ENCODE measurements around the gene OPN1SW.
A peak's percentile ranks its signal among the peaks of the same experiment; 100 is the strongest.

Gene OPN1SW

GRCh38 chr7:128801667-128802418 is 26.2 kb upstream of the OPN1SW start:
- in situ Hi-C loops (cut with MboI; ENCODE audit: low sequenced_read_pairs), result no loop called here
- no peaks in the 10 kb centered on the region for H3K4me1 ChIP-seq
- no peaks in the 10 kb centered on the region for H3K27me3 ChIP-seq (ENCODE audit: low read depth)
- H3K4me3 ChIP-seq, result no peak overlapping the region
- H3K9me3 ChIP-seq, result no peaks in the 10 kb centered on the region
- peaks cover 24% of the 10 kb centered on the region for H3K36me3 ChIP-seq (replicated peaks)
- DNase-seq (ENCODE audit: low spot score in 2 of 2), result no peak

DNA sequence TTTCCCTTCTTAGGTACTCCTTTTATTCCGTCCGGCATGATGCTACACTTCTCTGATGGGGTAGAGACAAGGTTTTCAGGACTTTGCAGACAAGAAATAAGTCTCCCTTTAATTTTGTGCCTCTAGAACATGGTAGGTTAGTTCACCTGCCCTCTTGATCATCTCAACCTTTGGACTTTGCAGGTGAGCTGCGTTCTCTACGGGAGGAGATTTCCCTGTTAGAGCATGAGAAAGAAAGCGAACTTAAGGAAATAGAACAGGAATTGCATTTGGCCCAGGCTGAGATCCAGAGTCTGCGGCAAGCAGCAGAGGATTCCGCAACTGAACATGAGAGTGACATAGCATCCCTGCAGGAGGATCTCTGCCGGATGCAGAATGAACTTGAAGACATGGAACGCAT is 25.4 kb upstream of the OPN1SW start:
- H3K36me3 ChIP-seq (replicated peaks), result peaks cover 18% of the 10 kb centered on the region
- in situ Hi-C loops (cut with MboI; ENCODE audit: low sequenced_read_pairs), result no loop called here

GRCh38 chr7:128800567-128800966 is 25.0 kb upstream of the OPN1SW start:
- Histone ChIP-seq H3K36me3 (replicated peaks) (peaks cover 20% of the 10 kb centered on the region), H3K4me3 (no peak overlapping the region), H3K27me3 (ENCODE audit: low read depth) (no peaks in the 10 kb centered on the region), H3K9me3 (no peaks in the 10 kb centered on the region), H3K4me1 (no peaks in the 10 kb centered on the region)
- DNase-seq (ENCODE audit: low spot score in 2 of 2), result no peak
- in situ Hi-C loops (cut with MboI; ENCODE audit: low sequenced_read_pairs), result no loop called here

More for the DNA sequence above, 25.4 kb upstream of the OPN1SW start:
- no peak for DNase-seq (ENCODE audit: low spot score in 2 of 2)
- H3K27me3 ChIP-seq (ENCODE audit: low read depth), result no peaks in the 10 kb centered on the region
- H3K9me3 ChIP-seq, result no peaks in the 10 kb centered on the region
- H3K4me1 ChIP-seq, result no peaks in the 10 kb centered on the region
- no peak overlapping the region for H3K4me3 ChIP-seq

DNA sequence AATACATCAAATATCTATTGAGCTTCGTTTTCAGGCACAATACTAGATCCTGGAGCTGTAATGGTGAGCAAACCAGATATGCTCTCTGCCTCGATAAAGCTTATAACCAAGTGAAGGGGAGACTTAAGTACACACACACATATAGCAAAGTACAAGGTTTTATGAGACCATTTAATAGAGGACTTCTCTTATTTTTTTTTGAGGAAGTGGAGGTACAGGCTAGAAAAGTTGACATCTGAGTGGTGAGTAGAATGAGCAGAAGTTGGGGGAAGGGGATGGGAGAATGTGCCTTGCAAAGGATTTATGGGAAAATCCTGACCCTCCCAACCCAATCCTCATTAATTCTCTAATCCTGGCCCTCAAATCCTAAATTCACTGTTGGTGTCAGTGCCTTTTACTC is 23.9 kb upstream of the OPN1SW start:
- H3K4me1 ChIP-seq, result no peaks in the 10 kb centered on the region
- H3K27me3 ChIP-seq (ENCODE audit: low read depth), result no peaks in the 10 kb centered on the region
- DNase-seq (ENCODE audit: low spot score in 2 of 2), result no peak
- H3K36me3 ChIP-seq (replicated peaks), result peaks cover 16% of the 10 kb centered on the region
- in situ Hi-C loops (cut with MboI; ENCODE audit: low sequenced_read_pairs), result no loop called here
- H3K9me3 ChIP-seq, result no peaks in the 10 kb centered on the region
- H3K4me3 ChIP-seq, result no peak overlapping the region

DNA sequence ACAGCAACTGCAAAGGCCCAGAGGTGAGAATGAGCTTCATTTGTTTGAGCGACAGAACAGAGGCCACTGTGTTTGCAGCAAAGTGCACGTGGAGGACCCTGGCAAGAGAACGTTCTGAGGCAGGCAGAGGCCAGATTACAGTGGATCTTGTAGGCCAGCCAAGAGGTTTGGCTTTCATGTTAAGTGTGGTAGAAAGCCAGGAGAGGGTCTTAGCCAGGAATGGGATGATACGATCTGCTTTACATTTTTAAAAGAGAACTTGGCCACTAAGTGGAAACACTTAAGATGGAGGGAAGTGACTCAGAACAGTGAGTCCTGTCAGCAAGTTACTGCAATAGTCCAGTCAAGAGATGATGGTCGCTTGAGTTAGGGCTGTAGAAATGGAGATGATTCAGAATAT is 20.7 kb upstream of the OPN1SW start:
- Histone ChIP-seq H3K9me3 (no peaks in the 10 kb centered on the region), H3K27me3 (ENCODE audit: low read depth) (no peaks in the 10 kb centered on the region), H3K4me1 (peaks cover 6% of the 10 kb centered on the region), H3K4me3 (no peak overlapping the region), H3K36me3 (replicated peaks) (peaks cover 6% of the 10 kb centered on the region; the same call in 1 of the 2 replicates)
- in situ Hi-C loops (cut with MboI; ENCODE audit: low sequenced_read_pairs), result no loop called here
- no peak for DNase-seq (ENCODE audit: low spot score in 2 of 2)

DNA sequence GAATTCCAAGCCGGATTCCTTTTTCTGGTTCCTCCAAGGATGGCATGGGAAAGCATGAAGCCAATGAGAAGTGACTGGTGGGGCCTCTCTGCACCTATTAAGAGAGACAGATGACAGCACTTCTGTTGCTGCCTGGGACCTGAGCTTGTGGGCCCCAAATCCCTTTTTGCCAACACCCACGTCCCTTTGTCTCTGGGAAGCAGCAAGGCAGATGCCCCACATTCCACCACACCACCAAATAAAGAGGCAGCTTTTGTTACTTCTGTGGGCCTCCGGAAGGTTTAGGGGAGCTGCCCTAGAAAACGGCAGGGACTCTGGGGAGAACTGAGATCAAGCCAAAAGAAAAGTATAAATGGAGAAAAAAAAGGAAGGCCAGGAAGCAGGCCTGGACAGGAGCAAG is 19.5 kb upstream of the OPN1SW start:
- no peaks in the 10 kb centered on the region for H3K9me3 ChIP-seq
- H3K27me3 ChIP-seq (ENCODE audit: low read depth), result no peaks in the 10 kb centered on the region
- peaks cover 6% of the 10 kb centered on the region for H3K4me1 ChIP-seq
- H3K36me3 ChIP-seq (replicated peaks), result peaks cover 6% of the 10 kb centered on the region; the same call in 1 of the 2 replicates
- DNase-seq (ENCODE audit: low spot score in 2 of 2), result no peak
- in situ Hi-C loops (cut with MboI; ENCODE audit: low sequenced_read_pairs), result no loop called here
- no peak overlapping the region for H3K4me3 ChIP-seq

DNA sequence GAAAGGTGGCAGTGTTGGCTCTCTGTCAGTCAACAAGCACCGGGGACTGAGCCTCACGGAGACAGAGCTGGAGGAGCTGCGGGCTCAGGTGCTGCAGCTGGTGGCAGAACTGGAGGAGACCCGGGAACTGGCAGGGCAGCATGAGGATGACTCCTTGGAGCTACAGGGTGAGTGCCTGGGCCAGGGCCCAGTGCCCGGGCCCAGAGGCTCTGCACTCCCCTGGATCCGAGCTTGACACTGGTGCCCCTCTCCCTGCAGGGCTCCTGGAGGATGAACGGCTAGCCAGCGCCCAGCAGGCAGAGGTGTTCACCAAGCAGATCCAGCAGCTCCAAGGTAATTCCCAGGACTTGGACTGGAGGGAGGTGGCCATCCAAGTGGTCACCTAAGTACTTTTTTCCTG is 18.8 kb upstream of the OPN1SW start:
- Histone ChIP-seq H3K4me3 (no peak overlapping the region), H3K27me3 (ENCODE audit: low read depth) (no peaks in the 10 kb centered on the region), H3K9me3 (no peaks in the 10 kb centered on the region), H3K4me1 (peaks cover 6% of the 10 kb centered on the region), H3K36me3 (replicated peaks) (peaks cover 6% of the 10 kb centered on the region; the same call in 1 of the 2 replicates)
- DNase-seq (ENCODE audit: low spot score in 2 of 2), result no peak
- in situ Hi-C loops (cut with MboI; ENCODE audit: low sequenced_read_pairs), result no loop called here

- Histone ChIP-seq H3K4me1 (peaks cover 6% of the 10 kb centered on the region), H3K36me3 (replicated peaks) (peaks cover 6% of the 10 kb centered on the region; the same call in 1 of the 2 replicates), H3K27me3 (ENCODE audit: low read depth) (no peaks in the 10 kb centered on the region), H3K4me3 (no peak overlapping the region), H3K9me3 (no peaks in the 10 kb centered on the region)
- no peak for DNase-seq (ENCODE audit: low spot score in 2 of 2)
- in situ Hi-C loops (cut with MboI; ENCODE audit: low sequenced_read_pairs), result no loop called here
These were observed 18.4 kb upstream of the OPN1SW start for GRCh38 chr7:128794020-128794419.

DNA sequence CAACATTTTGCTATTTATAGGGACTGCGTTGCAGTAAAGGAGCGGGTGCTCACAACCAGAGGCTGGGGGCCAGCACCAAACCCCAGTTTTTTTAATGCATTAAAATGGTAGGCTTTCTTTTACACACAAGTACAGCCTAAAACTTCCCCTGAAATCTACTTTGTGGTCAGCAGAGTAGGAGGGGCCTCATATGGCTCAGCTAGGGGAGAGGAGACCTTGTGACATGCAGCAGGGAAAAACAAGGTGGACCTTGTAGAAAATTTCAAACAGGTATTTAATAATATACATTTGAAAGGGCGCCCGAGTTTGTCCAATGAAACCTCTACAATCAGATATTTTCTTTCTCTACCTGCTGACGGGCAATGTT is 17.6 kb upstream of the OPN1SW start:
- no peak for DNase-seq (ENCODE audit: low spot score in 2 of 2)
- H3K4me3 ChIP-seq, result no peak overlapping the region
- peaks cover 6% of the 10 kb centered on the region for H3K4me1 ChIP-seq
- H3K36me3 ChIP-seq (replicated peaks), result peaks cover 6% of the 10 kb centered on the region; the same call in 1 of the 2 replicates
- H3K9me3 ChIP-seq, result no peaks in the 10 kb centered on the region
- H3K27me3 ChIP-seq (ENCODE audit: low read depth), result no peaks in the 10 kb centered on the region; the same call in 1 of the 2 replicates
- in situ Hi-C loops (cut with MboI; ENCODE audit: low sequenced_read_pairs), result no loop called here

- Histone ChIP-seq H3K9me3 (no peaks in the 10 kb centered on the region), H3K36me3 (replicated peaks) (peaks cover 6% of the 10 kb centered on the region; the same call in 1 of the 2 replicates), H3K27me3 (ENCODE audit: low read depth) (peaks cover 2% of the 10 kb centered on the region; the same call in 1 of the 2 replicates), H3K4me3 (peak overlapping the region; percentile 78), H3K4me1 (peaks cover 6% of the 10 kb centered on the region)
- in situ Hi-C loops (cut with MboI; ENCODE audit: low sequenced_read_pairs), result no loop called here
- no peak for DNase-seq (ENCODE audit: low spot score in 2 of 2)
These were observed 17.0 kb upstream of the OPN1SW start for GRCh38 chr7:128792471-128793180.

DNA sequence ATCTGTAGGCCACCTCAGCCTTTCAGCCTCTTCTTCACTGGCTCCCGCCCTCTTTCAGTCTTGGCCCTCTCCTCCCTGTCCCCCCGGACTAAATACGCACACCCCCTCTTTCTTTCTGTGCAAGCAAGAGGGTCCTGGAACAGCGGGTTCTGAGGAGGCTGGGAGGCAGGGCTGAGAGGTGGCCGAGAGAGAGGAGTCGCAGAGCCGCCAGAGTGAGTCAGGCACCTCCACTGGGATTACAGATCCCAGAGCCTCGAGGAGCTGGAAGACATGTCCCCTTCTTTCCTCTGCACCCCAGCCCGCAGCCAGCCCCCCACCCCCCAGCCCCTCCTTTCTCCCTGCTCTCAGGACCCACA is 16.4 kb upstream of the OPN1SW start:
- Histone ChIP-seq H3K9me3 (no peaks in the 10 kb centered on the region), H3K4me3 (peak overlapping the region; percentile 78), H3K4me1 (peaks cover 6% of the 10 kb centered on the region), H3K36me3 (replicated peaks) (peaks cover 6% of the 10 kb centered on the region; the same call in 1 of the 2 replicates), H3K27me3 (ENCODE audit: low read depth) (peaks cover 6% of the 10 kb centered on the region; the same call in 1 of the 2 replicates)
- DNase-seq (ENCODE audit: low spot score in 2 of 2), result peak in 1 of 2 experiments; percentile 33
- in situ Hi-C loops (cut with MboI; ENCODE audit: low sequenced_read_pairs), result no loop called here

DNA sequence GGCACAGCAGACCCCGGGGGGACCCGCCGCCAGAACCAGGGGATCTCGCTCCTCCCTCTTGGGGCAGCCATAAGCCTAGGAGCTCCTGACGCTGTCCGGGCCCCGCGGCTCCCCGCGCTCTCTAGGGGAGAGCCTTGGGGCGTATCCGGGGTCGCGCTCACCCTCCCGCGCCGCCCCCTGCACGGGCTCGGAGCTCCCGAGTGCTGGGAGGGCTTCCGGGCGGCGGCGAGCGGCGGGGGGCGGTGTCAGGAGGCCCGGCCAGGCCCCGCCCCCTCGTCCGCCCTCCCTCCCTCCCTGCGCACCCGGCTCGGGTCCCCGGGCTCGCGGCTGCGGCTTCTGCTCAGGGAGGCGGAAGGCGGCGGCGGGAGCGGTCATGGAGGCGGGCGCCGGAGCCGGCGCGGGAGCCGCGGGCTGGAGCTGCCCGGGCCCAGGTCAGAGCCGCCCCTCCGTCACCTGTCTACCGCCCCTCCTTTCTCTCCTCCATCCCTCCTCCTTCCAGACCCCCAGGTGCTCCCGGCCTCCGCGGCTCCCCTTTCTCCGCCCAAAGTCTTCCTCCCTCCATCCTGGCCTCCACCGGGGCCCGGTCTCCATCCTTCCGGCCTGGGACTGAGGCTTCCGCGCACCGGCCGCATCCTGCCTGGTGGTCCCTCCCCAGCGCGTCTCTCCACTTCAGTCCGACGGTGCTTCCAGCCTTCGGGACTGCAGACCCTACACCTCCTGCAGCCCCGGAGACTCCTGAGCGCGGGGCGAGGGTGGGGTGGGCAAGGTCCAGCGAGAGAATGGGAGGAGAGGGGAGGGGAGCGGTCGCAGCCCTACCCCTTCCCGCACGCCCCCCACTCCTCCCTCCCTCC is 15.8 kb upstream of the OPN1SW start, which contains the start of gene CCDC136:
CCDC136 (plus strand) TSS at position 848 of the 851 bp plus-strand sequence. CDS start 444 bp downstream, outside the sequence.
- H3K27me3 ChIP-seq (ENCODE audit: low read depth), result peaks cover 6% of the 10 kb centered on the region; the same call in 1 of the 2 replicates
- no peaks in the 10 kb centered on the region for H3K9me3 ChIP-seq
- H3K4me3 ChIP-seq, result peak within 1 kb of the TSS; percentile 78
- DNase-seq (ENCODE audit: low spot score in 2 of 2), result peak; percentile 49 to 89
- H3K4me1 ChIP-seq, result peaks cover 6% of the 10 kb centered on the region
- in situ Hi-C loops (cut with MboI; ENCODE audit: low sequenced_read_pairs), result no loop called here
- H3K36me3 ChIP-seq (replicated peaks), result peaks cover 6% of the 10 kb centered on the region; the same call in 1 of the 2 replicates

GRCh38 chr7:128790315-128791041 is 14.9 kb upstream of the OPN1SW start:
- peaks cover 6% of the 10 kb centered on the region for H3K4me1 ChIP-seq
- peak overlapping the region; percentile 78 for H3K4me3 ChIP-seq
- no peaks in the 10 kb centered on the region for H3K9me3 ChIP-seq
- DNase-seq (ENCODE audit: low spot score in 2 of 2), result no peak
- H3K36me3 ChIP-seq (replicated peaks), result 0 out of 2 replicates have a peak, but pooled peaks cover under 1% of the 10 kb centered on the region
- in situ Hi-C loops (cut with MboI; ENCODE audit: low sequenced_read_pairs), result no loop called here
- peaks cover 6% of the 10 kb centered on the region; the same call in 1 of the 2 replicates for H3K27me3 ChIP-seq (ENCODE audit: low read depth)
